22Rv1 (cell line): ENCODE results near the gene DAAM2.

Experiments used
- ZFX ChIP-seq: fragments of 450-650 bp; IDR thresholded peaks from 2 replicates; pipeline ENCODE4 v1.6.1; 2017; ENCODE audit warnings: antibody characterized with exemption, borderline replicate concordance
- TF ChIP-seq, protein P1 (sequence below): fragments of 450-650 bp; IDR thresholded peaks from 2 replicates; pipeline ENCODE4 v1.5.1; 2017; ENCODE audit warnings: mild to moderate bottlenecking

DNA sequence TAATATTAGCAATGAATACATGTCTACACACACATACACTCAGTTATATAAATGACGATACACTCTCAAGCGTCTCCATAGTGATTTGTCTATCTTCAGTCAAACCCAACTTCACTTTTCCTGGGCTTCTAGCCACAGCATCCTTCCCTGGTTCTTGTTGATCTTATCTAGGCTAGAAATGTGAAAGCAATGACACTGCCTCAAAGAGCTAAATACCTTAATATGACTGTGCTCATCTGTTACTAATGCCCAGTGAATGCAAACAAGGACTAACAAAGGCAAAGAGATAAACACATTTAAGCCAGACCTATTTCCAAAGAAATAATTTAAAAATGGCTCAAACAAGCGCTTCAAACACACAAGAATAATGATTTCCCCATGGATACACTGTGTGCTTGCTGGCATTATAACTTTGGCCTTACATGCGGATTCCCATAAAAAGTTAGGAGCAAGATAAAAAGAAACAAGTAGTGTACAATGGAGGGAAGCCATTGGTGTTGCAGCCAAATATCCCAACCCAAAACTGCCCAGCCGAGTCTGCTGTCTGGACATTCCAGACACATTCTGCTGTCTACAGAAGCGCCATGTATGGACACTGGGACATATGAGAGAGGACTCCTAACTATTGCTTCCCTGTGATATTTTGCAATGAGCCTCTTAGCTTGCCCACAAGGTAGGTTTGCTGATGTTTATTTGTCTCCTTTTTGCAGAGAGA lies 19.5 kb upstream of the DAAM2 start:
- TF ChIP-seq, protein P1, sequence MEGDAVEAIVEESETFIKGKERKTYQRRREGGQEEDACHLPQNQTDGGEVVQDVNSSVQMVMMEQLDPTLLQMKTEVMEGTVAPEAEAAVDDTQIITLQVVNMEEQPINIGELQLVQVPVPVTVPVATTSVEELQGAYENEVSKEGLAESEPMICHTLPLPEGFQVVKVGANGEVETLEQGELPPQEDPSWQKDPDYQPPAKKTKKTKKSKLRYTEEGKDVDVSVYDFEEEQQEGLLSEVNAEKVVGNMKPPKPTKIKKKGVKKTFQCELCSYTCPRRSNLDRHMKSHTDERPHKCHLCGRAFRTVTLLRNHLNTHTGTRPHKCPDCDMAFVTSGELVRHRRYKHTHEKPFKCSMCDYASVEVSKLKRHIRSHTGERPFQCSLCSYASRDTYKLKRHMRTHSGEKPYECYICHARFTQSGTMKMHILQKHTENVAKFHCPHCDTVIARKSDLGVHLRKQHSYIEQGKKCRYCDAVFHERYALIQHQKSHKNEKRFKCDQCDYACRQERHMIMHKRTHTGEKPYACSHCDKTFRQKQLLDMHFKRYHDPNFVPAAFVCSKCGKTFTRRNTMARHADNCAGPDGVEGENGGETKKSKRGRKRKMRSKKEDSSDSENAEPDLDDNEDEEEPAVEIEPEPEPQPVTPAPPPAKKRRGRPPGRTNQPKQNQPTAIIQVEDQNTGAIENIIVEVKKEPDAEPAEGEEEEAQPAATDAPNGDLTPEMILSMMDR = no peak
- no peak for TF ChIP-seq ZFX
